Hepatocyte (in vitro differentiated cells): ENCODE data around the gene TP73.

Source experiments
- EZH2 ChIP-seq: fragments of 200-600 bp; sonication (generic); IDR thresholded peaks from 2 replicates; pipeline ENCODE4 v1.6.1; 2016; ENCODE audit warnings: antibody characterized with exemption, mild to moderate bottlenecking, borderline replicate concordance
- EZH2phosphoT487 ChIP-seq: fragments of 200-600 bp; sonication (generic); IDR thresholded peaks from one replicate; pipeline ENCODE4 v1.6.1; 2018; ENCODE audit warnings: antibody characterized with exemption, mild to moderate bottlenecking, low read depth, moderate library complexity; ENCODE audit not compliant: unreplicated experiment, severe bottlenecking
- TF ChIP-seq, protein P1 (sequence below): fragments of 200-600 bp; sonication (generic); IDR thresholded peaks from 2 replicates; pipeline ENCODE4 v1.5.1; 2016; ENCODE audit warnings: antibody characterized with exemption, mild to moderate bottlenecking; ENCODE audit not compliant: poor library complexity

DNA sequence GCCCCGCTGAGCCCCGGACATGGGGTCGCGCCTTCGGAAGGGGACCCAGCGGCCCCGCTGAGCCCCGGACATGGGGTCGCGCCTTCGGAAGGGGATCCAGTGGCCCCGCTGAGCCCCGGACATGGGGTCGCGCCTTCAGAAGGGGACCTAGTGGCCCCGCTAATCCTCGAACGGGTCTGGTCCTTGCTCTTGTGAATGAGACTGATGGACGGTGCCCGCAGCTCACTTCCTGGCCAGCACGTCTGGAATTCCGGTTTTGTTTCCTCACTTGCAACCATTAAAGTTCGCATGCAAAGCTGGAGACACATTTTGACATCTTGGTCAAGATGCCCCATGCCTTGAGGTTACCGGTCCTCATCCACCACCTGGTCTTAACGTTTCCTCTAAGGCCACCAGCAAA lies 8.0 kb upstream of the TP73 start:
- TF ChIP-seq, protein P1, sequence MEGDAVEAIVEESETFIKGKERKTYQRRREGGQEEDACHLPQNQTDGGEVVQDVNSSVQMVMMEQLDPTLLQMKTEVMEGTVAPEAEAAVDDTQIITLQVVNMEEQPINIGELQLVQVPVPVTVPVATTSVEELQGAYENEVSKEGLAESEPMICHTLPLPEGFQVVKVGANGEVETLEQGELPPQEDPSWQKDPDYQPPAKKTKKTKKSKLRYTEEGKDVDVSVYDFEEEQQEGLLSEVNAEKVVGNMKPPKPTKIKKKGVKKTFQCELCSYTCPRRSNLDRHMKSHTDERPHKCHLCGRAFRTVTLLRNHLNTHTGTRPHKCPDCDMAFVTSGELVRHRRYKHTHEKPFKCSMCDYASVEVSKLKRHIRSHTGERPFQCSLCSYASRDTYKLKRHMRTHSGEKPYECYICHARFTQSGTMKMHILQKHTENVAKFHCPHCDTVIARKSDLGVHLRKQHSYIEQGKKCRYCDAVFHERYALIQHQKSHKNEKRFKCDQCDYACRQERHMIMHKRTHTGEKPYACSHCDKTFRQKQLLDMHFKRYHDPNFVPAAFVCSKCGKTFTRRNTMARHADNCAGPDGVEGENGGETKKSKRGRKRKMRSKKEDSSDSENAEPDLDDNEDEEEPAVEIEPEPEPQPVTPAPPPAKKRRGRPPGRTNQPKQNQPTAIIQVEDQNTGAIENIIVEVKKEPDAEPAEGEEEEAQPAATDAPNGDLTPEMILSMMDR = no peak
- TF ChIP-seq EZH2phosphoT487 (no peak), EZH2 (no peak)
